Kidney (tissue), 14 donors: ENCODE measurements around the gene TAOK1. TPM values are rescaled to one million over a fixed set of nuclear protein-coding genes. Genes with fewer than 3 reads are reported as not detected.

Source experiments
- DNase-seq, 5 donors: peaks; one replicate each; pipeline ENCODE4 v3.0.0-alpha.2; 2013 to 2020
- FAIRE-seq: peaks from 2 replicates; lab custom pipeline; 2012; peaks lifted over from hg19 to GRCh38; lab: Jason Lieb, UNC
- H3K27ac ChIP-seq, 2 donors: one replicate each; pipeline ENCODE4 v1.7.0; 2013; ENCODE audit warnings: low read depth in 2 of 2, low read length in 2 of 2, inconsistent platforms in 1 of 2
- H3K27me3 ChIP-seq: one replicate; pipeline ENCODE4 v1.7.1; 2013; ENCODE audit warnings: low read length, inconsistent platforms; ENCODE audit not compliant: control insufficient read depth, insufficient read depth
- H3K36me3 ChIP-seq, 3 donors: one replicate each; pipeline versions ENCODE4 v1.7.0 to v1.7.1; 2013; ENCODE audit warnings: low read length in 3 of 3, control low read depth in 1 of 3, inconsistent platforms in 1 of 3; ENCODE audit not compliant: insufficient read depth in 3 of 3, control insufficient read depth in 2 of 3
- H3K4me1 ChIP-seq, 3 donors: one replicate each; pipeline versions ENCODE4 v1.7.0 to v1.7.1; 2013; ENCODE audit warnings: low read length in 3 of 3, inconsistent platforms in 1 of 3, low read depth in 1 of 3; ENCODE audit not compliant: control insufficient read depth in 2 of 3, insufficient read depth in 2 of 3
- H3K4me3 ChIP-seq, 3 donors: one replicate each; pipeline versions ENCODE4 v1.7.0 to v1.8.1; 2013; ENCODE audit warnings: low read length in 3 of 3, control low read depth in 1 of 3, inconsistent platforms in 1 of 3
- H3K9ac ChIP-seq, 3 donors: one replicate each; pipeline versions ENCODE4 v1.7.0 to v1.7.1; 2013; ENCODE audit warnings: low read length in 3 of 3, control low read depth in 1 of 3, inconsistent platforms in 1 of 3
- H3K9me3 ChIP-seq, 3 donors: one replicate each; pipeline versions ENCODE4 v1.7.0 to v1.7.1; 2013; ENCODE audit warnings: low read length in 3 of 3, control low read depth in 1 of 3, inconsistent platforms in 1 of 3; ENCODE audit not compliant: control insufficient read depth in 2 of 3, insufficient read depth in 1 of 3
- intact Hi-C: fragments of 100-400 bp; cut with DNase I; formaldehyde crosslinking; loops from one replicate; pipeline ENCODE4 v1.11.1; 2022
- polyA plus RNA-seq: library from polyadenylated mRNA; stranded (reverse); fragments of 350-450 nt; fragmentation: Illumina TruSeq; extraction: RNeasy Lipid Tissue Mini Kit (QIAGEN cat#74804); gene quantifications from one replicate; pipeline ENCODE4 v1.2.3, GENCODE V29; 2014; ENCODE audit warnings: low read depth, low replicate concordance; ENCODE audit not compliant: insufficient read depth
- total RNA-seq: library from RNA; stranded (reverse); fragmentation: NEBNext Ultra II Directional; extraction: Animal tissue kit (Norgen Biotek cat#: 25700); gene quantifications from one replicate; pipeline ENCODE4 v1.2.1, GENCODE V29; 2021
- TF ChIP-seq, protein P1 (sequence below): IDR thresholded peaks from 3 replicates; pipeline ENCODE4 v1.5.1; 2012; ENCODE audit warnings: mild to moderate bottlenecking, moderate library complexity, borderline replicate concordance; ENCODE audit not compliant: insufficient read depth; ENCODE audit errors: extremely low read depth
- donor health status: control.
- donor health status: control.
- donor health status: control.
- donor health status: control.
- donor health status: control.
- donor health status: DM: yes; HTN: yes; CAD: no.
- donor health status: Normal renal cell carcinoma (clear cell type).

The TAOK1 gene
- total and polyA plus RNA-seq, 2 donors from 2014 or later, result 5.0 to 74.9 TPM

DNA sequence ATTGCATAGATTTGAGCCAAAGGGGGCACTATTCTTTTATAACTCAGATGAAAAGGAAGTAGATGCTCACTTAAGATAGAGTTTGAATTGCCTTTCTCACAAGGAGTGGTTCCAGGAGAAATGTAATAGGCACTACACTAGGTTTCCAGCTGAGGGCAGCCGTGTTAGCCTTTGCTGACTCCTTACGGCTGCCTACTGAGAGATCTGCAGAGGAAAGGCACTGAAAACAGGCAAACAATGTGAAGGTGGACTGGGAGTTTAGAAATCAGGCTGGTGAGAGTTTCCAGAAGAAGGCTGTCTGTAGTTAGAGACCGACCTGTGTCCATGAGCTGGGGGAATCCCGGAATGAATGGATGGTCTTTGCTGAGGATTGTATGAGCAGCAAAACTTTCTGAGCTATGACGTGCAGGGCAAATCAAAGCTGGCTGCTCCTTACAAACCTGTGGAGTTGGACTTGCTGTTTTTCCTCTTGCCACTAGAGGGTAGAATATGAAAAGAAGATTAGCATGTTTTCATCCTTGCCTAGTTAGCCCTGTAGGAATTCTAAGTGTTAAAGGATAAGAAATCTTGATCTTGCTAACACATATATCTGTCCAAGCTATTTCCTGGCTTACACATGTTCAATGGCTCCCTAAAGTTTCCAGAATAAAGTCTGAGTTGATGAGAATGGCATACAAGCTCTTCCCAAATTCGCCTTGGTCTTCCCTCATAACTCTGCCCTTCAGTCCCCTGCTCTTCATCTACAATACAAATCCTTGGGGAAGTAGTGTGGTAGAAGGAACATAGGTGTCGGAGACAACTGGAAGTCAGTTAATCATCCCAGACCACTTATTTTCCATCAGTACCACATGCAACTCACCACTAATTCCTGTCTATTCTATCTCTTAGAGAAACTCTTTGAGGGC is 20.1 kb upstream of the TAOK1 start:
- H3K9ac ChIP-seq, result peak overlapping the region in 1 of 3 donors; percentile 20
- TF ChIP-seq, protein P1, sequence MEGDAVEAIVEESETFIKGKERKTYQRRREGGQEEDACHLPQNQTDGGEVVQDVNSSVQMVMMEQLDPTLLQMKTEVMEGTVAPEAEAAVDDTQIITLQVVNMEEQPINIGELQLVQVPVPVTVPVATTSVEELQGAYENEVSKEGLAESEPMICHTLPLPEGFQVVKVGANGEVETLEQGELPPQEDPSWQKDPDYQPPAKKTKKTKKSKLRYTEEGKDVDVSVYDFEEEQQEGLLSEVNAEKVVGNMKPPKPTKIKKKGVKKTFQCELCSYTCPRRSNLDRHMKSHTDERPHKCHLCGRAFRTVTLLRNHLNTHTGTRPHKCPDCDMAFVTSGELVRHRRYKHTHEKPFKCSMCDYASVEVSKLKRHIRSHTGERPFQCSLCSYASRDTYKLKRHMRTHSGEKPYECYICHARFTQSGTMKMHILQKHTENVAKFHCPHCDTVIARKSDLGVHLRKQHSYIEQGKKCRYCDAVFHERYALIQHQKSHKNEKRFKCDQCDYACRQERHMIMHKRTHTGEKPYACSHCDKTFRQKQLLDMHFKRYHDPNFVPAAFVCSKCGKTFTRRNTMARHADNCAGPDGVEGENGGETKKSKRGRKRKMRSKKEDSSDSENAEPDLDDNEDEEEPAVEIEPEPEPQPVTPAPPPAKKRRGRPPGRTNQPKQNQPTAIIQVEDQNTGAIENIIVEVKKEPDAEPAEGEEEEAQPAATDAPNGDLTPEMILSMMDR, result peak; percentile 85
- intact Hi-C loops, result loop anchor here (10.0 kb wide), 1 partner anchor 165 kb away; no protein-coding TSS in a partner anchor
- peak overlapping the region; percentile 9 to 58 (median 45) for H3K4me3 ChIP-seq
- H3K36me3 ChIP-seq, result no peaks in the 10 kb centered on the region
- no peaks in the 10 kb centered on the region for H3K27me3 ChIP-seq
- FAIRE-seq (peak; percentile 76), DNase-seq (peak in 4 of 5 donors; percentile 65 to 93 (median 84))
- H3K4me1 ChIP-seq, result no peaks in the 10 kb centered on the region
- peak overlapping the region in 1 of 2 donors; percentile 51 for H3K27ac ChIP-seq
- H3K9me3 ChIP-seq, result no peaks in the 10 kb centered on the region

DNA sequence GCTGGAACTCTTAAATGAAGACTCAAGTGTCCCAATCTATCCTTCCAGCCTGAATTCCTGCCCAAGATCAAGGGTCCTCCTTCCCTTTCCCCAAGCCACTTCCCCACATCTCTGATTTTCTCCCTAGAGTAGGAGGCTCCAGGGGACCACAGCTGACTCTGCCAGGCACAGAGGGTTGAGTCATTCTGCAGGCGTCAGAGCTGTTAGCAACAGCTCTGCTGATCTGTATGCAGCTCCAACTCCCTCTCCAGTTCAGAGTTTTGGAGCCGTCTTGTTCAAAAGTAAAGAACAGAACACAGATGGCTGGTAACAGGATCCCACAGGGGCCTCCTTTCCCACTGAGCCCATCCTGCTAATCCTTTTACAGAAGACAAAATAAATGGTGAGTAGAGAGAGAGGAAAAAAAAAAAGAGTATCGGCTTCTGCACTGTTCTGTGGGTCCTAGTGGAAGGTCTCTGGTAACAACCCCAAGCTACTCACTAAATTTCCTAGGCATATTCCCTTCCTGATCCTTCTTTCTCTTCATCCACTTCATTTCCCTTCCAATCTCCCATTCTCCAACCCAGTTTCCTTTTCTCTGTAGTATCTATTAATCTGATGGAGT is 13.4 kb upstream of the TAOK1 start:
- Histone ChIP-seq H3K9ac (no peak overlapping the region), H3K36me3 (no peaks in the 10 kb centered on the region), H3K27me3 (no peaks in the 10 kb centered on the region), H3K27ac (no peak overlapping the region), H3K4me1 (peaks cover 0 to 4% (median 0%) of the 10 kb centered on the region in 3 donors), H3K9me3 (no peaks in the 10 kb centered on the region), H3K4me3 (no peak overlapping the region)
- intact Hi-C loops, result loop anchor here (10.0 kb wide), 1 partner anchor 158 kb away; no protein-coding TSS in a partner anchor
- TF ChIP-seq, protein P1, result no peak
- FAIRE-seq (no peak), DNase-seq (peak in 2 of 5 donors; percentile 12 to 44)

DNA sequence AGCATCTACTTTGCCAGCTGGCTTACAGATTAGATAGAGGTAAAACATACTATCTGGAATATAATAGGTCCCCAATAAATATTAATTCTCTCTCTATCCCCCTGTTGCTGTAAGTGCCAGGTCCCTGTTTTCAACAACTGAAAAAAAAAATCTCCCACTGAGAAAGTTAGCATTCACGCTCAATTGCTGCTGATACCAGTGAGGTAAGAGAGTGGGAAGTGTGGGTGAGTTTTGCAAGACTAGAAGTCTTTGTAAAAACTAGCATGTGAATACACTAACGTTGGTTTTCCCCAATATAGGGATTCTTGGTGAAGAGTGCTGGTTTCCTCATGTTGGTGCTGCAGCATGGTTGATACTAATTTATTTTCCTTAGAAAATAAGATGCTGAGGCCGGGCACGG is 11.7 kb upstream of the TAOK1 start:
- peaks cover 0 to 4% (median 0%) of the 10 kb centered on the region in 3 donors for H3K4me1 ChIP-seq
- H3K27me3 ChIP-seq, result no peaks in the 10 kb centered on the region
- TF ChIP-seq, protein P1, result no peak
- FAIRE-seq (no peak), DNase-seq (no peak)
- H3K4me3 ChIP-seq, result no peak overlapping the region
- no peaks in the 10 kb centered on the region for H3K36me3 ChIP-seq
- no peak overlapping the region for H3K27ac ChIP-seq
- H3K9ac ChIP-seq, result no peak overlapping the region
- intact Hi-C loops, result loop anchor here (10.0 kb wide), 1 partner anchor 156 kb away; no protein-coding TSS in a partner anchor
- no peaks in the 10 kb centered on the region for H3K9me3 ChIP-seq
